Retinal pigment epithelial cell (primary cell): ENCODE results near the gene NFYC.

Source experiments
- DNase-seq: peaks from one replicate; pipeline ENCODE4 v3.0.0-alpha.2; 2010; ENCODE audit warnings: low read depth
- H3K4me3 ChIP-seq: 2 replicates; pipeline ENCODE4 v1.5.1; 2011; ENCODE audit warnings: mild to moderate bottlenecking, low read length, control low read depth, moderate library complexity
- CTCF ChIP-seq: conservative IDR thresholded peaks from 2 replicates; pipeline ENCODE4 v1.5.1; 2011; ENCODE audit warnings: low read depth, low read length, control low read depth, inconsistent platforms

Gene NFYC

GRCh38 chr1:40783001-40783905 is 91.7 kb downstream of the NFYC start, which contains the start of gene KCNQ4:
Gene KCNQ4, plus strand, starts transcription at chr1:40783787. Its CDS starts 307 bp downstream, at chr1:40784094.
- DNase-seq: no peak
- peak within 1 kb of the TSS; percentile 39 for H3K4me3 ChIP-seq

DNA sequence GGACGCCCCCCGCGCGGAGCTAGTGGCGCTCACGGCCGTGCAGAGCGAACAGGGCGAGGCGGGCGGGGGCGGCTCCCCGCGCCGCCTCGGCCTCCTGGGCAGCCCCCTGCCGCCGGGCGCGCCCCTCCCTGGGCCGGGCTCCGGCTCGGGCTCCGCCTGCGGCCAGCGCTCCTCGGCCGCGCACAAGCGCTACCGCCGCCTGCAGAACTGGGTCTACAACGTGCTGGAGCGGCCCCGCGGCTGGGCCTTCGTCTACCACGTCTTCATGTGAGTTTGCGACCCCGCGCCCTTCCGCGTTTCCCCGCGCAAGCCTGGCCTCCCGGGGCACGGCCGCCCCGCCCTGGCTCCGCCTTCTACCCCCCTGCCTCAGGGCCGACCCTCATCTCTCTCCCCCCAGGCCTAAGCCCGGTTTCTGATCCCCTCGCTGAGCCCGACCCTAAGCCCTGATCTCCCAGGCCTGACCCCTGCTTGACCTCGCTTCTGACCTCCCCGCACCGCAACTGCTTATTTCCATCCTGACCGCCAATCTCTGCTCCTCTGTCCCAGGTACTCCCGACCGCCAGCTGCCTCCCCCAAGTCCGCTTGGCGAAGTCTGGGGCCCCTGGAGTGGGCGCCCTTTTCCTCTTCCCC is 92.8 kb downstream of the NFYC start:
- DNase-seq: no peak
- peak overlapping the region; percentile 37 for H3K4me3 ChIP-seq
- TF ChIP-seq CTCF: no peak

More at GRCh38 chr1:40783001-40783905, 91.7 kb downstream of the NFYC start, which contains the start of gene KCNQ4:
- TF ChIP-seq CTCF: no peak

DNA sequence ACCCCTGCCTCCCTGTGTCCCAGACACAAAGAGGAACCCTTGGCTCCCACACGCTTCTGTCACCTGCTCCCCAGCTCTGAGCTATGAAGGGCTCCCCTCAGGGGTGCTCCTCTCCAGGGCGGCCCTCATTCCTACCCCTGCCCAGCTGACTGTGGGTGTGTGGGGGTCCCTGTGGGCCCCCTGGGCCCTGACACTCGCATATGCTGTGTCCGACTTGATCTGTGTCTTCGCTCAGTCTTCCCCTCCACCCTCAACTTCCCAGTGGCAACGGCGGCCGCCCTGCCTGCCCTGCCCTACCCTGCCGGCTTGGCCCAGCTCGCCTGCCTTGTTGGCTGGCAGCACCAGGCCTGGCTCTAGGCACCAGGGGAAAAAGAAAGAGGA is 93.3 kb downstream of the NFYC start:
- DNase-seq: no peak
- peak overlapping the region; percentile 37 for H3K4me3 ChIP-seq

DNA sequence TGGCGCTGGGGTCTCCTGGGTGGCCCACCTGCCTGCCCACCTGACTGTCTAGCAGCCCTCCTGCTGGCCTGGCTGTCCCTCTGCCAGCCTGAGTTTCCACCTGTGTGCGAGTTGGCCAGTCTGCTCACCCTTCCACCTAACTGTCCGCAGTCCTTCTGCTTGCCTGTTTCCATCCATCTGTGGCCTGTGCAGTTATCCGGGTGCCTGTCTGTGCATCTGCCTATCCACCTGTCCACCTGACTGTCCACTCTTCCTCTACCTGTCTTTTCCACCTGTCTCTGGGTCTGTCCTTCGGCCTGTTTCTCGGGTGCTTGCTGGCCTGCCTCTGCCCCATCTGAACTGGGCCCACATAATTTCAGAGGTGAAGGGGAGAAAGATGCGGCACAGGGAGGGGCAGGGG is 93.9 kb downstream of the NFYC start:
- no peak for TF ChIP-seq CTCF
- no peak for DNase-seq
- H3K4me3 ChIP-seq: no peak overlapping the region

More for the DNA sequence above, 93.3 kb downstream of the NFYC start:
- no peak for TF ChIP-seq CTCF

DNA sequence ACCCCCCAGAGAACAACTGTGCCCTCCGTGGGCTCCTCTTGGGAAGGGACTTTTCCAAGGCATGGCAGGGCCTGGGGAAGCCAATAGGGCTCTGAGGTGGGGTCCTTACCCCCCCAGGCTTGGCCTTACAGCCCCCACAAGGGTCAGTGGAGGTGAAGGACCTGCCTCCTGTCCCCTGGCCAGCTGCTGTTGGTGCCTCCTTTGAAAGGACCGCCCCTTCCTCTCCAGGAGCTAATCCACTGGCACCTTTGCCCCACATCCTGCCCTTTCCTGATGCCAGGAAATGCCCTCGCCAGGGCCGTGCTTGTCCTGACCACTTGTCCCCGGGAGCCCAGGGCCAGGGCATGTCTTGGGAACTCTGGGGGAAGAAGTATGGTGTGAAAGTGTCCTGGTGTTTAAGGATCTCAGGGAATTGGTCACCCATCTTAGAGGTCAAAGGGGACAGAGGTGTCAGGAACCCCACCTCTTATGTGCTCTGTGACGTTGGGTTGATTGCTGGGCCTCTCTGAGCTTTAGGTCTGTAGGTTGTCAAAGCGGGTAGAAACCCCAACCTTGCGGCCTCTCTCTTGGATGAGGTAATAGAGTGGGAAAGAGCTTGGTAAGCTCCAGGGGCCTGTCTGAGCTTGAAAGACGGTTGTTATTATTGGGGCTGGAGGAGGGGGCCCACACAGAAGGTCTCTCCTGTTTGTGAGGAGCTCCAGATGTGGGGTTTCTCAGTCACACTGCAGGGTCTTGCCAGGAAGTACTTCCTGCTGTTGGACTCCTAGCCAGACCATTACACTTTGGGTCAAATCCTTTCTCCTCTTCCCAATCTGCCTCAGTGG is 94.9 kb downstream of the NFYC start:
- H3K4me3 ChIP-seq: no peak overlapping the region
- no peak for TF ChIP-seq CTCF
- no peak for DNase-seq

DNA sequence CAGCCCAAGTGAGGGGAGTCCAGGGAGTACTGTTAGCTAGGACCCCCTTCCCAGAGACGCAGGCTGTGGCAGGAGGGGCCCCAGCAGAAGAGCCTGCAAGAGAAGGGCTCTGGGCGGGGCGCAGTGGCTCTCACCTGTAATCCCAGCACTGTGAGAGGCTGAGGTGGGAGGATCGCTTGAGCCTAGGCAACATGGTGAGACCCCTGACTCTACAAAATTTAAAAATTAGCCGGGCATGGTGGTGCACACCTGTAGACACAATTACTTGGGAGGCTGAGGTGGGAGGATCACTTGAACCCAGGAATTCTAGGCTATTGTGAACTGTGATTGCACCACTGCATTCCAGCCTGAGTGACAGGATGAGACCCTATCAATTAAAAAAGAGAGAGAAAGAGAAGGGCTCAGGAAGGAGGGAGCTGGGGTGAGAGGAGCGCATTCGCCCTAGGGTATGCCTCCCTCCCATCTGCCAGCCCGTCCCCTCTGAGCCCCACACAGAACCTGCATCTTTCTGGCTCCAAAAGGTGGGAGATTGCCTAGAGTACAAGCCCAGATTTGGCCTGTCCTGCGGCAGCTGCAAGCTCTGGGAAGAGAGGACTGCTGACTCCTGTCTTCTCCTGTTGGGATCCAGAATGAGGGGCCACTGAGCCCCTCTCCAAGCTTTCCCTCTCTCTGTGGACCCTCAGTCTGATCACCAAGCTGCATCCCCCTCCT is 95.6 kb downstream of the NFYC start:
- H3K4me3 ChIP-seq: no peak overlapping the region
- TF ChIP-seq CTCF: no peak
- no peak for DNase-seq
